ENCODE measurements around the gene MARCHF3. TPM values are rescaled to one million over a fixed set of nuclear protein-coding genes. Genes with fewer than 3 reads are reported as not detected.
A peak's percentile ranks its signal among the peaks of the same experiment; 100 is the strongest.
"Not testable (repeated sequence)": the region's sequence is repeated elsewhere in the genome, so short reads cannot be mapped to it uniquely, and the experiment has no call there.

The MARCHF3 gene
- 2.0 TPM for polyA plus RNA-seq (2013, experiment 1 of 2; ENCODE audit: insufficient read length)
- 0.76 TPM for polyA plus RNA-seq (2013, experiment 2 of 2; ENCODE audit: insufficient read length)

- DNase-seq: peak; percentile 94
These were observed at the start of gene MARCHF3 for GRCh38 chr5:127030259-127031146. Gene MARCHF3 (minus strand): TSS chr5:127030558. CDS start chr5:126918171, 112,387 bp downstream.

GRCh38 chr5:127079994-127080491, 49.7 kb upstream of the MARCHF3 start:
- no peak for DNase-seq

GRCh38 chr5:127077366-127077765, 47.0 kb upstream of the MARCHF3 start:
- no peak for DNase-seq

GRCh38 chr5:127076315-127077129, 46.2 kb upstream of the MARCHF3 start:
- peak; percentile 56 for DNase-seq

- DNase-seq: no peak
These were observed 44.1 kb upstream of the MARCHF3 start for GRCh38 chr5:127074466-127074865.

- DNase-seq: no peak
These were observed 42.8 kb upstream of the MARCHF3 start, which contains the start of gene C5orf63 for GRCh38 chr5:127072861-127073846. Gene C5orf63 (minus strand): TSS chr5:127073502. CDS start chr5:127058995, 14,507 bp downstream.

GRCh38 chr5:127070243-127070642, 39.9 kb upstream of the MARCHF3 start:
- no peak for DNase-seq

GRCh38 chr5:127068493-127069214, 38.3 kb upstream of the MARCHF3 start:
- peak; percentile 66 for DNase-seq

- DNase-seq: no peak
These were observed 36.4 kb upstream of the MARCHF3 start for GRCh38 chr5:127066721-127067120.

- DNase-seq: no peak
These were observed 34.0 kb upstream of the MARCHF3 start for GRCh38 chr5:127064253-127064840.

- DNase-seq: no peak
These were observed 33.0 kb upstream of the MARCHF3 start for GRCh38 chr5:127063257-127063913.

- DNase-seq: no peak
These were observed 31.6 kb upstream of the MARCHF3 start for GRCh38 chr5:127061956-127062355.

- no peak for DNase-seq
These were observed 31.2 kb upstream of the MARCHF3 start for GRCh38 chr5:127061537-127061936.

GRCh38 chr5:127060470-127060985, 30.2 kb upstream of the MARCHF3 start:
- no peak for DNase-seq

GRCh38 chr5:127056896-127057295, 26.5 kb upstream of the MARCHF3 start:
- no peak for DNase-seq

- DNase-seq: no peak
These were observed 25.7 kb upstream of the MARCHF3 start for GRCh38 chr5:127055880-127056653.

GRCh38 chr5:127053551-127053950, 23.2 kb upstream of the MARCHF3 start:
- not testable (repeated sequence) for DNase-seq

- no peak for DNase-seq
These were observed 22.7 kb upstream of the MARCHF3 start for GRCh38 chr5:127053049-127053448.

GRCh38 chr5:127051591-127051990, 21.2 kb upstream of the MARCHF3 start:
- no peak for DNase-seq

Measured in fibroblast of skin of back (primary cell).